GM12878 (cell line): ENCODE results near the gene SLC13A4.

Experiments used
- CHD1 ChIP-seq: IDR thresholded peaks from 2 replicates; pipeline ENCODE4 v1.6.1; 2012; ENCODE audit warnings: low read depth, low read length, improper control_type of control experiment
- TAF1 ChIP-seq: IDR thresholded peaks from 2 replicates; pipeline ENCODE4 v1.6.1; 2011; ENCODE audit warnings: mild to moderate bottlenecking, low read depth, low read length, borderline replicate concordance
- ZNF274 ChIP-seq: IDR thresholded peaks from one replicate; pipeline ENCODE4 v1.8.0; 2011; ENCODE audit not compliant: insufficient read length, insufficient read depth

- no peak for TF ChIP-seq TAF1
- no peak for TF ChIP-seq CHD1
- no peak for TF ChIP-seq ZNF274
Measured at GRCh38 chr7:135736586-135737305, 8.8 kb upstream of the SLC13A4 start.
